ENCODE data around the gene C22orf15. TPM values are rescaled to one million over a fixed set of nuclear protein-coding genes. Genes with fewer than 3 reads are reported as not detected.

Gene C22orf15
- total and polyA plus RNA-seq, 2 of the 8 experiments (the other 6 are each of a cell fraction or from before 2014, with no cell fraction given): 4.2 to 4.9 TPM

GRCh38 chr22:23791738-23792645 lies 29.2 kb downstream of the C22orf15 start:
- CTCF ChIA-PET (ENCODE audit: partially characterized antibody): interaction anchor here (0.7 to 1.4 kb wide), 3 partner anchors 13 to 54 kb away, joined by 3 to 7 read pairs (median 3); no protein-coding TSS in a partner anchor
- POLR2A ChIA-PET (ENCODE audit: partially characterized antibody): interaction anchor here (0.8 to 1.3 kb wide), 4 partner anchors 10 to 39 kb away, joined by 3 to 8 read pairs (median 4); no protein-coding TSS in a partner anchor
- WGBS, 2 experiments (ENCODE audit: extremely low coverage in 1 of 2, insufficient coverage in 1 of 2, insufficient read length in 1 of 2, insufficient replicate concordance in 2 of 2, low coverage in 1 of 2, low lambda C conversion rate in 2 of 2, missing lambda C conversion rate in 1 of 2): 91% methylated on average over 25 of the region's 25 CpGs; no CpG with 5 or more reads in 1 of the 2 experiments
- Histone ChIP-seq H3K27ac (ENCODE audit: low read depth, low read length) (no peak overlapping the region), H3K79me1 (ENCODE audit: low read depth, low read length) (peaks cover 3% of the 10 kb centered on the region; the same call in 1 of the 2 replicates), H4K8ac (ENCODE audit: extremely low read depth, insufficient read depth, low read length) (no peak overlapping the region), H2BK5ac (ENCODE audit: low read depth, low read length) (peak overlapping the region; percentile 35; the same call in 1 of the 2 replicates), H4K5ac (ENCODE audit: insufficient read length, low read depth, low read length) (no peak overlapping the region), H3K23me2 (ENCODE audit: low read depth, low read length) (peaks cover 3% of the 10 kb centered on the region; the same call in 1 of the 2 replicates), H3K4ac (replicated peaks; ENCODE audit: insufficient read length, low read depth, low read length) (no peak overlapping the region), H3K27me3 (replicated peaks in 1 of 4; ENCODE audit: control insufficient read depth in 3 of 4, extremely low read depth in 1 of 4, insufficient read depth in 3 of 4, low read length in 3 of 4) (no peaks in the 10 kb centered on the region), H2AFZ (ENCODE audit: low read length) (no peak overlapping the region), H4K91ac (replicated peaks; ENCODE audit: insufficient read length, low read length) (no peak overlapping the region), H2AK5ac (ENCODE audit: low read depth, low read length) (no peak overlapping the region), H3K14ac (ENCODE audit: insufficient read length) (no peak overlapping the region), H2BK15ac (ENCODE audit: low read length) (no peak overlapping the region), H4K20me1 (replicated peaks in 1 of 2; ENCODE audit: control insufficient read depth in 1 of 2, insufficient read depth in 2 of 2, low read length in 2 of 2) (peaks cover 4 to 24% of the 10 kb centered on the region in 2 experiments), H2BK12ac (ENCODE audit: low read depth, low read length) (no peak overlapping the region), H2BK120ac (replicated peaks; ENCODE audit: low read depth, low read length) (no peak overlapping the region), H3K4me3 (ENCODE audit: extremely low read depth in 1 of 4, insufficient read depth in 2 of 4, low read depth in 3 of 4, low read length in 4 of 4) (no peak overlapping the region), H3K56ac (replicated peaks; ENCODE audit: insufficient read length, low read depth, low read length) (no peak overlapping the region), H3K36me3 (ENCODE audit: control insufficient read depth in 2 of 4, insufficient read depth in 4 of 4, low read length in 3 of 4) (peaks cover 10 to 25% (median 19%) of the 10 kb centered on the region in 4 experiments; a peak in 7 of 8 replicates), H3K79me2 (ENCODE audit: control insufficient read depth in 1 of 2, insufficient read depth in 2 of 2, low read length in 2 of 2) (peaks cover 22 to 56% of the 10 kb centered on the region in 2 experiments), H3K4me1 (replicated peaks in 1 of 4; ENCODE audit: control insufficient read depth in 3 of 4, insufficient read depth in 4 of 4, low read length in 3 of 4) (peaks cover 0 to 6% (median 0%) of the 10 kb centered on the region in 4 experiments; a peak in 5 of 7 replicates), H2BK20ac (ENCODE audit: low read length) (no peak overlapping the region), H3K4me2 (ENCODE audit: insufficient read depth in 1 of 2, low read depth in 2 of 2, low read length in 2 of 2) (no peak overlapping the region), H3K18ac (ENCODE audit: extremely low read depth, low read length) (no peak overlapping the region), H3K23ac (ENCODE audit: insufficient read length) (no peak overlapping the region), H3K9ac (replicated peaks in 1 of 4; ENCODE audit: extremely low read depth in 1 of 4, low read depth in 3 of 4, low read length in 3 of 4) (no peak overlapping the region), H3K9me3 (ENCODE audit: insufficient read depth in 2 of 2, low read depth in 1 of 2, low read length in 1 of 2) (no peaks in the 10 kb centered on the region)
- FAIRE-seq: no peak
- TF ChIP-seq POLR2A (IDR thresholded peaks at IDR 0.05; ENCODE audit: control extremely low read depth in 1 of 2, low read depth in 2 of 2, low read length in 2 of 2): peak in 1 of 2 experiments; percentile 10; a peak in 1 of 3 replicates
- TF ChIP-seq ASH2L (IDR thresholded peaks at IDR 0.05; ENCODE audit: low read length): no peak
- no peak for DNase-seq (ENCODE audit: low read depth in 1 of 2, low spot score in 2 of 2)

Data from H1 (cell line).